Measurements from ENCODE around the gene SARM1.

The SARM1 gene

GRCh38 chr17:28395426-28395825 lies 23.9 kb downstream of the SARM1 start:
- no peak for TF ChIP-seq CTCF (IDR thresholded peaks at IDR 0.05)

DNA sequence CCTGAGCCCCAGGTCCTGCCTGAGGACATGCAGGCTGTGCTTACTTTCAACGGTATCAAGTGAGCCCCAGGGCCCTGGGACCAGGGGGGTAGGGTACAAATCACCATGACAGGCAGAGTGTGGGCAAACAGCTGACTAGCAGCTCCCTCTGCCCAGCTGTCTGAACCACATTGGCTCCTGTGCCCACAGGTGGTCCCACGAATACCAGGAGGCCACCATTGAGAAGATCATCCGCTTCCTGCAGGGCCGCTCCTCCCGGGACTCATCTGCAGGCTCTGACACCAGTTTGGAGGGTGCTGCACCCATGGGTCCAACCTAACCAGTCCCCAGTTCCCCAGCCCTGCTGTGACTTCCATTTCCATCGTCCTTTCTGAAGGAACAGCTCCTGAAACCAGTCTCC lies 24.5 kb downstream of the SARM1 start:
- TF ChIP-seq CTCF (IDR thresholded peaks at IDR 0.05) = no peak

DNA sequence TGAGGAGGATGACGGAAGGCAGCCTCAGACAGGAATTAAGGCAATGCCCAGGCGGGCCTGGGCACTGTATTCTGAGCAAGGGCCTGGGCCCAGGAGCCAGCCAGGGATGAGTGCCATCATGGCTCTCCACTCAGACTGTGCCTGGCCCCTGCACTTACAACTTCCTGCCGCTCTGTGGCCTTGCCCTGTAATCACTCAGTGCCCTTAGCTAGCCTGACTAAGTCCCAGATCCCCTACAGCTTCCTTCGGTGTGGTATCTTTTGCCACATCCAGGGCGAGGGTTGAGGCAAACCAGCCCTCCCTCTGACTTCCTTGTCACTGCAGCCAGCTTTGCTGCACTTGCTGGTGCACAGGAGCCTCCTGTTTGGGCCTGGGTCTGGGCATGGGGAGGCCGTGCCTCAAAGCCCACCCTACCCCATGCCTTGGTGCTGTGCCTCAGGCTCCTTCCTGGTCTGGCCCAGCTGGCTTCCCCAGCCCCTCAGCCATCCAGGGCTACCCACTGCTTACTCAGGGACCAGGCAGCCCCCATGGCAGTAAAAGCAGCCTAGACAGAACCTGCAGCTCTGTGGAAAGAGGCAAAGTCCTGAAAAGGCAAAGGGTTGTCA lies 25.2 kb downstream of the SARM1 start:
- no peak for TF ChIP-seq CTCF (IDR thresholded peaks at IDR 0.05)

- no peak for TF ChIP-seq CTCF (IDR thresholded peaks at IDR 0.05)
Observed at GRCh38 chr17:28397275-28397674, 25.8 kb downstream of the SARM1 start.

- no peak for TF ChIP-seq CTCF (IDR thresholded peaks at IDR 0.05)
Observed at GRCh38 chr17:28397687-28398279, 26.3 kb downstream of the SARM1 start.

DNA sequence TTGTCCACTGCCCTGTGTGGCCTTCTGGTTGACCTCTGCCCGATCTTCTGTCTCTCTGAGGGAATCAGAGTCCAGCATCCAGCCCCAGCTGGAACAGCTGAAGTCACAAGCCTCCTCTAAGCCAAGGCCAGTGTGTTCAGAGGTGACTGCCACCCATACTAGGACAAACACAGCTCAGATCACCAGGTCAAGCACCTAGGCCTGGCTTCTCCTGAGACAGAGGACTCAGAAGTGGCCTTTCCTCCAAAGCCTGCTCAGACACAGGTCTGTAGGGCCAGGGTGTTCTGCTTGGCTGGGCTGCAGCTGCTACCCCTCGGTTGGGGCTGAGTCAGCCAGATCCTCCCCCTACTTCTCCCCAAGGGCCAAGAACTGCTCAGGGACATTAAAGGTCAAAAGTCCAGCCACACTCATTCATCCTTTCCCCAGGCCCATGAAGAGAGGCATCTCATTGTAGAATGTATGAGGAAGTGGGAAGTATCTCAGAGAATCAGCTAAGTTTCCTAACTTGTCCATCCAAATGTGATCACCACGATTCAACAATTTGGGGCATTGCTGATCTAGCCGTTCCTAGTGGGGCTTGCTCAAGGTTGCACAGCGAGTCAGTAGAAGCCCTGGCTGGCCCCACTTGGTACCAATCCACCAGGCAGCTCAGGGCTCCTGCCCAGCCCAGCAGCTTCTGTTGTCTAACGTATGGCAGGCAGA lies 26.9 kb downstream of the SARM1 start:
- TF ChIP-seq CTCF (IDR thresholded peaks at IDR 0.05) = no peak

DNA sequence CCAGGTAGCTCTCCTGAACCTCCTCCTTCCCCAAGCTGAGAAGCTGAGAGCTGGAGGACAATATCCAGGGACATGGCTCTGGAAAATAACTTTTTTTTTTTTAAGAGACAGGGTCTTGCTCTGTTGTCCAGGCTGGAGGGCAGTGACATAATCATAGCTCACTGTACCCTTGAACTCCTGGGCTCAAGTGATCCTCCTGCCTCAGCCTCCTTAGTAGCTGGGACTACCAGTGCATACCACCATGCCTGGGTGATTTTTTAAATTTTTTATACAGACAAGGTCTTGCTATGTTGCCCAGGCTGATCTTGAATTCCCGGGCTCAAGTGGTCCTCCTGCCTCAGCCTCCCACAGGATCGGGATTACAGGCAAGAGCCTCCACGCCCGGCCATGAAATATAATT lies 28.3 kb downstream of the SARM1 start:
- no peak for TF ChIP-seq CTCF (IDR thresholded peaks at IDR 0.05)

Data from LNCAP (cell line).